Activated naive CD4-positive, alpha-beta T cell treated with Interleukin-2 at 50 U/mL for 16 hours (primary cell): Measurements from ENCODE around the gene SUGCT.

Experiments used
- DNase-seq: peaks from one replicate; pipeline ENCODE4 v3.0.0-alpha.2; 2020

Gene SUGCT

DNA sequence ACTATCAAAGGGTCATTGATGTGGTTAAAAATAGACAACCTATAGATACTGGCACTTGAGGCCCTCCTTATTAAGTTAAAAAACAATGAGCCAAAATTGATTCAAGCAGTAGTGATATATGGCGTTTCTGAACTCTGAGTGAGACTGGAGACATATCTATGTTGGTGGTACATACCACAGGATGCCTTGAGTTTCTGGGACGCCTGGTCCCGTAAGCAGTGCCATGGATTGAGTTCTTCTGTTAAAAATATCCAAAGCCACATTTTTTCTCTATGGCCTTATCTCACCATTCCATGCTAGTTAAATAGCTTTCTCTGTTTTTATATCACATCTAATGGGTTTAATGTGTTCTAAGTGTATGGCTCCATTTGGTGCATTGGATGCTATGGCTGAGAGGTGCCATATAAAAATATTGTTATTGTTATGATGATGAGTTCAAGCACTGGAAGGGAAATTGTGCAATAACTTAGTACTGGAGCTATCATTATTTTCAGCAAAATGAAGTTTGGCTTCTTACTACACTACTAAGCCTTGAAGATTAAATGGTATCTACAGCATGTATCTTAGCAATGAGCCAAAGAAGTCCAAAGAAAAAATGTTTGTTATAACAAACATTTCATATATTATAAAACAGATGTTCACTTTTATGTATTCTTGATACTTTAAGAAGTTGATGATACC lies 713.9 kb downstream of the SUGCT start:
- DNase-seq, result no peak

GRCh38 chr7:40850017-40850416 lies 715.2 kb downstream of the SUGCT start:
- DNase-seq, result no peak

DNA sequence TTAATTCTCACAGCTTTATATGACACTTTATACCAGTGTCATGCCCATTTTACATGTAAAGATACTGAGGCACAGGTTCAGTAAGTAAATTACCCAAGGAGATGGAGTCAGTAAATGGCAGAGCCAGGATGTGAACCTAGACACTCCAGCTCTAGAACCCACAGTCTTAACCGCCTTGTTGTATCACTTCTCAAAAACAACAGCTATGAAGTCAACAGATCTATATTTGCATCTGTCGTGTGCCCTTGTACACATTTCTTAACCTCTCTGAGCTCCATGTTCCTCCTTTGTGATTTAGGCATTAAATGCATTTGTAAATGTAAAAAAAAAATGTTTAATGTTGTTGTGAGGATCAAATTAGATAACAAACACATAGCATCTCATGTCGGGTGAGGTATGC lies 716.2 kb downstream of the SUGCT start:
- DNase-seq, result no peak

DNA sequence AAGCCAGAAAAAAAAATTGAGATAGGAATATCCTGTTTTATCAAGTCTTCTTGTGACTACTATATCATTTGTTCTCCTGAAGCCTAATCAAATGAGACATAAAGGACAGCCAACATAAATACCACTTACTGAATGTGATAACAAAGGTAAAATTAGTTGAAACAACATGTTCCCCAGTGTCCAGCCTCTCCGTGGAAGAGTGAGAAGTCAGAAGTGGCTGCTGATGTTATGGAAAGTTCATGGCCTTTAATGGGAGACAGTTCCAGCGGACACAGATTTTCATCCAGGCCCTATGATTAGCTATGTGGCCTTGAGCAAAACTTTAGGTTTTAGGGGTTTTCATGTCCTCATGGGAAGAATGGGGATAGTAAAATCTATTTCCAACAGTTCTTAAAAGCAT lies 724.3 kb downstream of the SUGCT start:
- no peak for DNase-seq

- DNase-seq, result no peak
Measured at GRCh38 chr7:40859965-40860543, 725.2 kb downstream of the SUGCT start.

GRCh38 chr7:40865441-40866233 lies 730.8 kb downstream of the SUGCT start:
- no peak for DNase-seq

DNA sequence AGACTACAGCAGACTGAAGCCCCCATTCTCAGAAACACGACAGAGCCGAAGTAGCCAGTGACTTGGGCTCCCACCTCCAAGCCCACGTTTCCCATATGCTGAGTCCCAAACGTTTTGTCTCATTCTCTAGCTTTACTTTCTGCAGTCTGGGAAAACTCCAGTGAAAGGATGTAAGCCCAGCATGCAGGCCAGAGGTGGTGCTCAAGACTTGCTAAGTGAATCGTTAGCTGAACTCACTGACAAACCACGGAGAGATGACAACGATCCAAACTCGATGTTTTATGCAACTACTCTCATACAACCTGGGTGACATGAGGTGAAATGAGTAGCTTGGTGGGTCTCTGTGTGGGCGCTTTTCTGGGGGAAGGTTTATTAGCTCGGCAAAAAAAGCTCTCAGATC lies 731.8 kb downstream of the SUGCT start:
- DNase-seq, result no peak

GRCh38 chr7:40870108-40870507 lies 735.3 kb downstream of the SUGCT start:
- DNase-seq, result no peak

DNA sequence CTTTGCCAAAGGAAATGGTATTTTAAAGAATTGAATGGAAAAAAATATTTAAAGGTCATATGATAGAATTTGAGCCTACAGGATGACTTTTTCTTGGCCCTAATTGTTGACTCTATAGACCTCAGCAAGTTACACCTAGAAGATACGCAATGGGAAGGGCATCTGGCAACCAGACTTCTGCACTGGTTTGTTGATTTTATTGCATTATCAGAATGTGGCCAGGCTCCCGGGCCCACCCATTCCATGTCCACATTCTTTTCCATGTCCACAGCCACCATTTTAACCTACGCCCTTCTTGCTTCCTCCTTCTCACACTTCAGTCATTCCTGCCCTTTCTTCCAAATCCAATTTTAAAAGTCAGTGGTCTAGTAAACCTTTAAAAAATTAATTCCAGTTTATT lies 738.4 kb downstream of the SUGCT start:
- DNase-seq, result no peak

- DNase-seq, result no peak
Measured at GRCh38 chr7:40874756-40875155, 740.0 kb downstream of the SUGCT start.

DNA sequence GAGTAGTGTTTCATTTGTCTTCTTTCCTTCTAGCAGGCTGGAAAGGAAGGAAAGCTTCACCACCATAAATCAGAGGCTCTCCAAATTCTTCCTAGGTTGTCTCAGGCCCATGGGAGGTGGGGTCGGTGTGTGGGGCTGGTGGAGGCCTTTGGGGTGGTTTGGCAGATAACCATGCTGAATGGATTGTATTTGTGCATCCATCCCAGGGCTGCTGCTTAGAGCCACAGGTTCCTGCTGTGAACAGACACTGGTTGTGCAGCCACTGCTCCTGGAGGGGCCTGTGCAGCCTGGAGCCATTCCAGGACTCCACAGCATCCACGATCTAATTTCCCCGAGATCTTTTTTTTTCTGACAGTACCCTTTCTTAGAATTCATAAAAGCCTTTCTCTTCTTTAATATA lies 741.8 kb downstream of the SUGCT start:
- no peak for DNase-seq

DNA sequence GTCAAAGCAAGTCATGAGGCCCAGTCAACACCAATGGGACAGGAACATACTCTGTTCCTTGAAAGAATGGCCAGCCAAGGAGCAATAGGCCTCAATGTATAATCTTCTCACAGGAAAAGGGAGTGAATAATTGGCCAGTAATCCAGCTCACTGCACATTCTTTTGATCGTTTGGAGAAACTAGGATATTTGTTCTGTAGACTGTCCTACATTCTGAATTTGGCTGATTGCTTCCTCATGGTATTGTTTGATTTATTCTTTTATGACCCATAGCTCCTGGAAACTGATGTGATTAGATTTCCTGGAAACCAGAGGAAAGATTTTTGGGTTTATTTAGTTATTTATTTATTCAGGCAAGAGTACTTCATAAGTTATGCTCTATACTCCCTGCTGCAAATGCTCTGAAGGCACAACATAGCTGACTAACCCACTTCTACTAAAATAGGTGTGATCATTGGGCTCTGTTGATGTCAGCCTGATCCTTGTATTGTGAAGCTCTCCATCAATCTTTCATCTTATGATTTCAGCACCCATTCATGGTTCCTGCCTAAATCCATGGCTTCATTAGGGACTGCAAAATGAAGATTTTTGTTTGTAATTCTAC lies 745.2 kb downstream of the SUGCT start:
- no peak for DNase-seq

GRCh38 chr7:40880581-40880980 lies 745.8 kb downstream of the SUGCT start:
- DNase-seq, result no peak

DNA sequence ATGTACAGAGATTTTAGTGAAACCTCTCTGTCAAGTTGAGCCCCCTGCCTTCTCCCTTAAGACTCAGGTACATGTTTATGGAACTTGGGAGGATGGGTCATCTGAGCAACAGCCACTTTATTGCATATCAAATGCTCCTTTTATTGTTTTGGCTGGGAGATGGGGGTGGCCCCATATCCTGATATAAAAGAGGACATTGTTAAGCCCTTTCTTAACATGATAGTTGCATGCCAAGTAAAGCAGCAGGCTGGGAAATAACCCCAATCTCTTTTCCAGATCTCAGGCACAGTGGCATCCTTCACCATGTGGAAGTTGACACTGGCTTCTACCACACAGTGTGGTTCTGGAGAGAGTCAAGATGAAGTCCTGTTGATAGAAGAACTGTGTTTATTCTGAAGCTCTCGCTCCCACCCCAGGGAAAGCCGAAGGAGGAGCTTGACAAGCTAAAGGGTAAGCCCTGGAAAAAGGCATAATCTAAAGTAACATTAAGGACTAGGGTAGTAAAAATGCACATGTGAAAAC lies 746.7 kb downstream of the SUGCT start:
- no peak for DNase-seq

- no peak for DNase-seq
Measured at GRCh38 chr7:40882071-40882658, 747.4 kb downstream of the SUGCT start.

DNA sequence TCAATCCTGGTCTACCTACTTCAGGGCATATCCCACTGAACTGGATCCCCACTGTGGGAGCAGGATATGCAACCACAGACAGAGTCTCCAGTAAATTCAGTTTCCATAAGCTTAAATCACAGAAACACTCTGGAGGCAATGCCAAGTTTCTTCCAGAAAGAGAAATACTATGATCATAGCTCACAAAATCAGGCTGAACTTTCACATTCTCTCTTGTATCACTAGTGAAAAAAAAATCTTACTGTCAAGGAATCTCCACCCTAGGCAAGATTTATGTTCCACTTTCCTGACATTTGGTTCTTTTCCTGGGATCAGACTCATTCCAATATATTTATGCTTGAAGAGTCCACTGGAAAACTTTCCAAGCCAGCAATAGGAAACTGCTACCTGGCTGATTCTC lies 749.0 kb downstream of the SUGCT start:
- no peak for DNase-seq

- no peak for DNase-seq
Measured at GRCh38 chr7:40884241-40884640, 749.4 kb downstream of the SUGCT start.

DNA sequence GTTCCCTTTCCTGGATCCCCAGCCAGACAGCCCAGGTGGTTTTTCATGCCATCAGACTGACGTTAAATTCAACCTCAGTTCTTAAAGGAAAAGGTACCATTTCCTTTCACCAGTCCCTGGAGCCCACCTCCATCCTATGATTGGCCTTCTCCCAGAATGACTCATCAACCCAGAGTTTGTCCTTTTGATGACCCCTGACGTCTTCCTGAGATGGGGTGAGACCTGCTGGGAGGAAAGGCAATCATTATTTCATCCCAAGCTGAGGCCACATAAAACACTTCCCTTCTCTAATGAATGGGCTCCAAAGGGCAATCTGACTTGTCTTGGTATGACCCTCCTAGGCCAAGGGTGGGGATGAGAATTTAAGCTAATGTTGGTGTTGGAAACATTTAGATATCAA lies 750.7 kb downstream of the SUGCT start:
- no peak for DNase-seq

- no peak for DNase-seq
Measured at GRCh38 chr7:40887099-40887498, 752.3 kb downstream of the SUGCT start.

- no peak for DNase-seq
Measured at GRCh38 chr7:40888499-40888898, 753.7 kb downstream of the SUGCT start.

- no peak for DNase-seq
Measured at GRCh38 chr7:40889099-40889498, 754.3 kb downstream of the SUGCT start.

GRCh38 chr7:40889539-40889938 lies 754.7 kb downstream of the SUGCT start:
- no peak for DNase-seq

- no peak for DNase-seq
Measured at GRCh38 chr7:40890088-40890692, 755.4 kb downstream of the SUGCT start.
